HFF-Myc (cell line): ENCODE measurements around the gene UCHL1.

Source experiments
- DNase-seq: peaks from one replicate; pipeline ENCODE4 v3.0.0-alpha.2; 2011; ENCODE audit warnings: low read depth; ENCODE audit errors: extremely low read depth
- H3K4me3 ChIP-seq: replicated peaks from 2 replicates; pipeline ENCODE4 v1.5.1; 2011; ENCODE audit warnings: low read depth, mild to moderate bottlenecking, control low read depth, low read length
- CTCF ChIP-seq: IDR thresholded peaks from 2 replicates; pipeline ENCODE4 v1.5.1; 2012; ENCODE audit warnings: mild to moderate bottlenecking, low read depth, low read length, control low read depth; ENCODE audit errors: missing control alignments

UCHL1 gene

GRCh38 chr4:41217374-41217773 is 39.4 kb upstream of the UCHL1 start:
- H3K4me3 ChIP-seq = no peak overlapping the region
- no peak for TF ChIP-seq CTCF
- DNase-seq = no peak

GRCh38 chr4:41218703-41219102 is 38.0 kb upstream of the UCHL1 start:
- TF ChIP-seq CTCF = no peak
- no peak overlapping the region for H3K4me3 ChIP-seq
- no peak for DNase-seq

- TF ChIP-seq CTCF = no peak
- DNase-seq = no peak
- no peak overlapping the region for H3K4me3 ChIP-seq
Measured at GRCh38 chr4:41219421-41219950, 37.2 kb upstream of the UCHL1 start.

GRCh38 chr4:41221850-41222645 is 34.7 kb upstream of the UCHL1 start:
- no peak for DNase-seq
- H3K4me3 ChIP-seq = no peak overlapping the region
- TF ChIP-seq CTCF = no peak

GRCh38 chr4:41227902-41228301 is 28.8 kb upstream of the UCHL1 start:
- no peak overlapping the region for H3K4me3 ChIP-seq
- DNase-seq = no peak
- TF ChIP-seq CTCF = no peak

- no peak for DNase-seq
- TF ChIP-seq CTCF = no peak
- H3K4me3 ChIP-seq = no peak overlapping the region
Measured at GRCh38 chr4:41232406-41232805, 24.3 kb upstream of the UCHL1 start.
